Caco-2 (cell line): Measurements from ENCODE around the gene SLC5A11. TPM values are rescaled to one million over a fixed set of nuclear protein-coding genes. Genes with fewer than 3 reads are reported as not detected.
A peak's percentile ranks its signal among the peaks of the same experiment; 100 is the strongest.
"Not testable (repeated sequence)": the region's sequence is repeated elsewhere in the genome, so short reads cannot be mapped to it uniquely, and the experiment has no call there.

ENCODE experiments used
- BruUV-seq: library from RNA; stranded (reverse); fragments of 400-500 nt; replicated peaks from 2 replicates; lab custom pipeline; 2021; lab: Mats Ljungman, UMichigan
- CTCF ChIA-PET: fragments of 300-600 bp; sonication (Branson Sonifier 250); formaldehyde crosslinking; loops from one replicate; lab custom pipeline; 2022; ENCODE audit warnings: antibody characterized with exemption; lab: Charles Lee
- POLR2A ChIA-PET: fragments of 300-600 bp; sonication (Branson Sonifier 250); formaldehyde crosslinking; loops from one replicate; lab custom pipeline; 2022; ENCODE audit warnings: antibody characterized with exemption; lab: Charles Lee
- DNase-seq, 2 experiments: peaks; one replicate each; pipeline versions ENCODE4 v3.0.0 to v3.0.0-alpha.2; 2020 to 2022
- H3K27me3 ChIP-seq: replicated peaks from 2 replicates; pipeline ENCODE4 v1.6.0; 2011; ENCODE audit warnings: low read length; ENCODE audit not compliant: control insufficient read depth, insufficient read depth
- H3K36me3 ChIP-seq: 2 replicates; pipeline ENCODE4 v1.5.1; 2011; ENCODE audit warnings: low read length; ENCODE audit not compliant: control insufficient read depth, insufficient read depth
- H3K4me1 ChIP-seq: fragments of 250-450 bp; sonication (Bioruptor Pico); 2 replicates; pipeline ENCODE4 v1.5.1; 2020; ENCODE audit warnings: mild to moderate bottlenecking
- H3K4me3 ChIP-seq: 2 replicates; pipeline ENCODE4 v1.5.1; 2011; ENCODE audit warnings: low read depth, mild to moderate bottlenecking, control low read depth, low read length
- H3K9me3 ChIP-seq: fragments of 250-450 bp; sonication (Bioruptor Pico); 2 replicates; pipeline ENCODE4 v1.5.1; 2020; ENCODE audit warnings: mild to moderate bottlenecking, moderate library complexity
- H3K27ac Mint-ChIP-seq: one replicate; pipeline ENCODE4 v1.8.0; 2022; ENCODE audit warnings: mixed read lengths; ENCODE audit not compliant: unreplicated experiment
- H3K27me3 Mint-ChIP-seq: one replicate; pipeline ENCODE4 v1.8.0; 2022; ENCODE audit warnings: mixed read lengths; ENCODE audit not compliant: insufficient read depth, unreplicated experiment
- H3K36me3 Mint-ChIP-seq: one replicate; pipeline ENCODE4 v1.8.0; 2022; ENCODE audit warnings: mild to moderate bottlenecking, mixed read lengths; ENCODE audit not compliant: insufficient read depth, unreplicated experiment
- H3K4me1 Mint-ChIP-seq: one replicate; pipeline ENCODE4 v1.8.0; 2022; ENCODE audit warnings: low read depth, mixed read lengths; ENCODE audit not compliant: unreplicated experiment
- H3K4me3 Mint-ChIP-seq: one replicate; pipeline ENCODE4 v1.8.0; 2022; ENCODE audit warnings: mild to moderate bottlenecking, moderate library complexity, mixed read lengths; ENCODE audit not compliant: unreplicated experiment
- H3K9me3 Mint-ChIP-seq: one replicate; pipeline ENCODE4 v1.8.0; 2022; ENCODE audit warnings: mixed read lengths; ENCODE audit not compliant: unreplicated experiment
- intact Hi-C: fragments of 100-400 bp; cut with micrococcal nuclease; formaldehyde crosslinking; loops from one replicate; pipeline ENCODE4 v1.10.0; 2022; ENCODE audit not compliant: unreplicated experiment
- total RNA-seq: library from RNA; stranded (reverse); gene quantifications from 2 replicates; pipeline ENCODE4 v1.2.3, GENCODE V29; 2022
- TF ChIP-seq, protein P1 (sequence below), 2 experiments: fragments of 200-600 bp in 1 of 2; IDR thresholded peaks; 1 replicate in 1 of 2; 2 replicates in 1 of 2; pipeline versions ENCODE4 v1.5.1 to v1.8.0; 2011 to 2022; ENCODE audit warnings: antibody characterized with exemption in 1 of 2, control low read depth in 1 of 2, inconsistent platforms in 1 of 2, low read depth in 1 of 2, low read length in 1 of 2, mild to moderate bottlenecking in 1 of 2, moderate library complexity in 1 of 2; ENCODE audit not compliant: insufficient read depth in 1 of 2, severe bottlenecking in 1 of 2, unreplicated experiment in 1 of 2

The SLC5A11 gene
- total RNA-seq, 1 experiment from 2014 or later = 0.95 TPM

DNA sequence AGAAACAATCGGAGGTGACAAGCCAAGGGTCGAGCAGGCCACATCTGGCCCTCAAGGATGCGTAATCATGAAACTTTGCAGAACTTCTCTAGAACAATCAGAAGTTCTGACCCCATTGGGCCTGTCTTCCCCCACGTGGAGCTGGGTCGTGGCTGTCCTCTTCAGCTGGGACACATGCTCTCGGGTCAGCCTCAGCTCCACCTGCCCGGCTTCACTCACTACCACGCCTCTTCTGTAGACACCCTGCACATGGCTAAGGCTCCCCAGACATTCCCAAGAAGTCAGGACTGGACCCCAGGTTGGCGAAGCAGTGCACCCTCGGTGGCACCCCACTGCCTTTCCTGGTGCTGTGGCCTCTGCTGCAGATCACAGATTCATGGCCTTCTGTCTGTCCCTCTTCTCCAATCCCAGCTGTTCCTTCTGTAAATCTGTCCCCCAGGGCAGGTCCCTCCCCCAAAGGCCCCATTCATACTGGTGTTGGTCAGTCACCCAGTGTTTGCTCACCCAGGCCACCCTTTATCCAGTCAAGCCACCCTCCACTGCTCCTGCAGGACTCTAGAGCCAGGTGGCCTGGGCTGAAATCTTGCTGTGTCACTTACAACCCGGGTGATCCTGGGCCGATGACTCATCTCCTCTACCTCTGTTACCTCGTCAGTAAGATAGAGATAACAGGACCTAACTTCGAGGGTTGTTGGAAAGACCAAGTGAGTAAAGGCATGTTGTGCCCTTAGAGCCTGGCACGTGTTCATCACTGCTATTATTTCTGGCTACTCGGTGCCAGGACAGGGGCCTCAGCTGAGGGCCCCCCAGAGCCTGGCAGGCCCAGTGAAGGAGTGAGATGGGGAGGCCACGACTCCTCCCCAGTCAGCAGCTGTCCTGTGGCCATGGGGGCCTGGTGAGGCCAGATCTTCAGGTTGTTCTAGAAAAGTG lies 1.4 kb upstream of the SLC5A11 start:
- Mint-ChIP-seq H3K4me1 (peaks cover 32% of the 10 kb centered on the region), H3K27ac (peak overlapping the region; percentile 100), H3K27me3 (no peaks in the 10 kb centered on the region), H3K36me3 (peaks cover 13% of the 10 kb centered on the region), H3K9me3 (no peaks in the 10 kb centered on the region), H3K4me3 (peak overlapping the region; percentile 43)
- Histone ChIP-seq H3K27me3 (no peaks in the 10 kb centered on the region), H3K36me3 (no peaks in the 10 kb centered on the region), H3K4me3 (no peak overlapping the region), H3K9me3 (no peaks in the 10 kb centered on the region), H3K4me1 (peaks cover 39% of the 10 kb centered on the region)
- BruUV-seq = no TSS peak
- intact Hi-C loops = no loop called here
- ChIA-PET POLR2A (no interaction called here), CTCF (no interaction called here)
- TF ChIP-seq, protein P1, sequence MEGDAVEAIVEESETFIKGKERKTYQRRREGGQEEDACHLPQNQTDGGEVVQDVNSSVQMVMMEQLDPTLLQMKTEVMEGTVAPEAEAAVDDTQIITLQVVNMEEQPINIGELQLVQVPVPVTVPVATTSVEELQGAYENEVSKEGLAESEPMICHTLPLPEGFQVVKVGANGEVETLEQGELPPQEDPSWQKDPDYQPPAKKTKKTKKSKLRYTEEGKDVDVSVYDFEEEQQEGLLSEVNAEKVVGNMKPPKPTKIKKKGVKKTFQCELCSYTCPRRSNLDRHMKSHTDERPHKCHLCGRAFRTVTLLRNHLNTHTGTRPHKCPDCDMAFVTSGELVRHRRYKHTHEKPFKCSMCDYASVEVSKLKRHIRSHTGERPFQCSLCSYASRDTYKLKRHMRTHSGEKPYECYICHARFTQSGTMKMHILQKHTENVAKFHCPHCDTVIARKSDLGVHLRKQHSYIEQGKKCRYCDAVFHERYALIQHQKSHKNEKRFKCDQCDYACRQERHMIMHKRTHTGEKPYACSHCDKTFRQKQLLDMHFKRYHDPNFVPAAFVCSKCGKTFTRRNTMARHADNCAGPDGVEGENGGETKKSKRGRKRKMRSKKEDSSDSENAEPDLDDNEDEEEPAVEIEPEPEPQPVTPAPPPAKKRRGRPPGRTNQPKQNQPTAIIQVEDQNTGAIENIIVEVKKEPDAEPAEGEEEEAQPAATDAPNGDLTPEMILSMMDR (IDR thresholded peaks at IDR 0.05; ENCODE audit: insufficient read depth in 1 of 2, low read depth in 1 of 2, low read length in 1 of 2, severe bottlenecking in 1 of 2, unreplicated experiment in 1 of 2) = no peak
- peak; percentile 64 to 79 for DNase-seq

- H3K36me3 ChIP-seq, H3K4me3 Mint-ChIP-seq, BruUV-seq, H3K27me3 ChIP-seq, DNase-seq, H3K27me3 Mint-ChIP-seq, POLR2A ChIA-PET, CTCF ChIA-PET, H3K9me3 Mint-ChIP-seq, H3K9me3 ChIP-seq, intact Hi-C loops, H3K4me3 ChIP-seq: not testable (repeated sequence)
- peak overlapping the region; percentile 100 for H3K27ac Mint-ChIP-seq
- H3K4me1 Mint-ChIP-seq = peaks cover 32% of the 10 kb centered on the region
- peaks cover 13% of the 10 kb centered on the region for H3K36me3 Mint-ChIP-seq
- H3K4me1 ChIP-seq = peaks cover 34% of the 10 kb centered on the region
These were observed 765 bp upstream of the SLC5A11 start for GRCh38 chr16:24845031-24845365.

- intact Hi-C loops = no loop called here
- CTCF ChIA-PET = no interaction called here
These were observed 990 bp downstream of the SLC5A11 start for GRCh38 chr16:24846548-24847357.

More at GRCh38 chr16:24846548-24847357, 990 bp downstream of the SLC5A11 start:
- Mint-ChIP-seq H3K9me3 (no peaks in the 10 kb centered on the region), H3K27ac (no peak overlapping the region), H3K27me3 (no peaks in the 10 kb centered on the region), H3K4me3 (no peak overlapping the region), H3K36me3 (peaks cover 13% of the 10 kb centered on the region), H3K4me1 (peaks cover 21% of the 10 kb centered on the region)
- Histone ChIP-seq H3K36me3 (no peaks in the 10 kb centered on the region), H3K4me1 (peaks cover 29% of the 10 kb centered on the region), H3K27me3 (no peaks in the 10 kb centered on the region), H3K9me3 (no peaks in the 10 kb centered on the region), H3K4me3 (peak overlapping the region; percentile 21; the same call in 1 of the 2 replicates)
- POLR2A ChIA-PET = no interaction called here
- DNase-seq = no peak
- no TSS peak for BruUV-seq
- TF ChIP-seq, protein P1 (IDR thresholded peaks at IDR 0.05; ENCODE audit: insufficient read depth in 1 of 2, low read depth in 1 of 2, low read length in 1 of 2, severe bottlenecking in 1 of 2, unreplicated experiment in 1 of 2) = no peak
